Measurements from ENCODE around the gene MAML2.

The MAML2 gene

GRCh38 chr11:96219981-96220623 lies 122.9 kb downstream of the MAML2 start:
- TF ChIP-seq CTCF (conservative IDR thresholded peaks at IDR 0.05; ENCODE audit: low read length) = no peak
- DNase-seq (ENCODE audit: low read depth) = peak; percentile 76
- H3K4me3 ChIP-seq (ENCODE audit: low read length) = no peak overlapping the region

- DNase-seq (ENCODE audit: low read depth) = no peak
- TF ChIP-seq CTCF (conservative IDR thresholded peaks at IDR 0.05; ENCODE audit: low read length) = no peak
- no peak overlapping the region for H3K4me3 ChIP-seq (ENCODE audit: low read length)
Observed at GRCh38 chr11:96218901-96219300, 124.1 kb downstream of the MAML2 start.

- no peak for TF ChIP-seq CTCF (conservative IDR thresholded peaks at IDR 0.05; ENCODE audit: low read length)
Observed at GRCh38 chr11:96218006-96218405, 125.0 kb downstream of the MAML2 start.

GRCh38 chr11:96217206-96217605 lies 125.8 kb downstream of the MAML2 start:
- no peak for TF ChIP-seq CTCF (conservative IDR thresholded peaks at IDR 0.05; ENCODE audit: low read length)

More at GRCh38 chr11:96218006-96218405, 125.0 kb downstream of the MAML2 start:
- DNase-seq (ENCODE audit: low read depth) = no peak
- no peak overlapping the region for H3K4me3 ChIP-seq (ENCODE audit: low read length)

GRCh38 chr11:96215826-96216225 lies 127.2 kb downstream of the MAML2 start:
- H3K4me3 ChIP-seq (ENCODE audit: low read length) = no peak overlapping the region
- DNase-seq (ENCODE audit: low read depth) = no peak
- TF ChIP-seq CTCF (conservative IDR thresholded peaks at IDR 0.05; ENCODE audit: low read length) = no peak

More at GRCh38 chr11:96217206-96217605, 125.8 kb downstream of the MAML2 start:
- DNase-seq (ENCODE audit: low read depth) = no peak
- H3K4me3 ChIP-seq (ENCODE audit: low read length) = no peak overlapping the region

- peak; percentile 60 for DNase-seq (ENCODE audit: low read depth)
- TF ChIP-seq CTCF (conservative IDR thresholded peaks at IDR 0.05; ENCODE audit: low read length) = no peak
- H3K4me3 ChIP-seq (ENCODE audit: low read length) = no peak overlapping the region
Observed at GRCh38 chr11:96215110-96215782, 127.7 kb downstream of the MAML2 start.

GRCh38 chr11:96214777-96215109 lies 128.3 kb downstream of the MAML2 start:
- TF ChIP-seq CTCF (conservative IDR thresholded peaks at IDR 0.05; ENCODE audit: low read length) = no peak
- DNase-seq (ENCODE audit: low read depth) = no peak
- no peak overlapping the region for H3K4me3 ChIP-seq (ENCODE audit: low read length)

Measured in AG10803 (cell line).